ENCODE results near the gene TTF1.

DNA sequence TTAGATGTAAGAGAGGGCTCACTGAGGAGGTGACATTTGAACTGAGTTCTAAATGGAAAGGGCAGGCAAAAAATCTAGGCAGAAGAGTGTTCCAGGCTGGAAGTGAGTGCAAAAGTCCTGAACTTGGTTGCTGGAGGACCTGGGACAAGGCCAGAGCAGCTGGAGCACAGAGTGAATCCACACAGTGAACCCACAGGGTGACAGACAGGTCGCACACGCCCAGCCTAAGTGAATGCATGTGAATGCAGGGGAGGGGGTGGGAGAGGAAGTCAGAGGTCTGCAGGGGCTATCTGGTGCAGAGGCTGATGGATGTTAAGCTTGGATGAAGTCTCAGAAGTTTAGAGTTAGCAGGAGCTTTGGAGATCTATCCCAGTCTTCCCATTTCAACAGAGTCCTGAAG is 556 bp upstream of the TTF1 start:
- TF ChIP-seq, protein P1, sequence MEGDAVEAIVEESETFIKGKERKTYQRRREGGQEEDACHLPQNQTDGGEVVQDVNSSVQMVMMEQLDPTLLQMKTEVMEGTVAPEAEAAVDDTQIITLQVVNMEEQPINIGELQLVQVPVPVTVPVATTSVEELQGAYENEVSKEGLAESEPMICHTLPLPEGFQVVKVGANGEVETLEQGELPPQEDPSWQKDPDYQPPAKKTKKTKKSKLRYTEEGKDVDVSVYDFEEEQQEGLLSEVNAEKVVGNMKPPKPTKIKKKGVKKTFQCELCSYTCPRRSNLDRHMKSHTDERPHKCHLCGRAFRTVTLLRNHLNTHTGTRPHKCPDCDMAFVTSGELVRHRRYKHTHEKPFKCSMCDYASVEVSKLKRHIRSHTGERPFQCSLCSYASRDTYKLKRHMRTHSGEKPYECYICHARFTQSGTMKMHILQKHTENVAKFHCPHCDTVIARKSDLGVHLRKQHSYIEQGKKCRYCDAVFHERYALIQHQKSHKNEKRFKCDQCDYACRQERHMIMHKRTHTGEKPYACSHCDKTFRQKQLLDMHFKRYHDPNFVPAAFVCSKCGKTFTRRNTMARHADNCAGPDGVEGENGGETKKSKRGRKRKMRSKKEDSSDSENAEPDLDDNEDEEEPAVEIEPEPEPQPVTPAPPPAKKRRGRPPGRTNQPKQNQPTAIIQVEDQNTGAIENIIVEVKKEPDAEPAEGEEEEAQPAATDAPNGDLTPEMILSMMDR (IDR thresholded peaks at IDR 0.05 in 8 of 11, conservative IDR thresholded peaks at IDR 0.05 in 3 of 11) = no peak
- TF ChIP-seq POLR2AphosphoS5 (IDR thresholded peaks at IDR 0.05) = no peak
- TF ChIP-seq POLR2A (IDR thresholded peaks at IDR 0.05) = no peak

Data from spleen (tissue), 7 donors.